Measurements from ENCODE around the gene CISD3. TPM values are rescaled to one million over a fixed set of nuclear protein-coding genes. Genes with fewer than 3 reads are reported as not detected.

The CISD3 gene
- total RNA-seq, 1 donor from 2014 or later: 27.6 TPM

GRCh38 chr17:38705523-38705802 lies 24.7 kb upstream of the CISD3 start:
- peaks cover 4 to 18% of the 10 kb centered on the region in 2 donors for H3K4me1 ChIP-seq
- H3K9me3 ChIP-seq: no peaks in the 10 kb centered on the region
- peak overlapping the region; percentile 97 to 98 for H3K4me3 ChIP-seq
- H3K36me3 ChIP-seq: peaks cover 5 to 19% of the 10 kb centered on the region in 2 donors
- H3K27me3 ChIP-seq: no peaks in the 10 kb centered on the region
- intact Hi-C loops (cut with DNase I): no loop called here
- no peak for TF ChIP-seq CTCF (IDR thresholded peaks at IDR 0.05)
- DNase-seq (ENCODE audit: low spot score in 2 of 2): no peak
- H3K27ac ChIP-seq: peak overlapping the region; percentile 87 to 96

GRCh38 chr17:38705803-38706504 lies 24.2 kb upstream of the CISD3 start:
- no peak for TF ChIP-seq CTCF (IDR thresholded peaks at IDR 0.05)
- Histone ChIP-seq H3K27ac (peak overlapping the region; percentile 87 to 96), H3K27me3 (no peaks in the 10 kb centered on the region), H3K4me3 (peak overlapping the region; percentile 97 to 98), H3K9me3 (no peaks in the 10 kb centered on the region), H3K4me1 (peaks cover 4 to 17% of the 10 kb centered on the region in 2 donors), H3K36me3 (peaks cover 7 to 22% of the 10 kb centered on the region in 2 donors)
- intact Hi-C loops (cut with DNase I): no loop called here
- peak in 1 of 2 donors; percentile 82 for DNase-seq (ENCODE audit: low spot score in 2 of 2)

- H3K27me3 ChIP-seq: no peaks in the 10 kb centered on the region
- DNase-seq (ENCODE audit: low spot score in 2 of 2): peak in 1 of 2 donors; percentile 63
- peaks cover 14 to 29% of the 10 kb centered on the region in 2 donors for H3K36me3 ChIP-seq
- TF ChIP-seq CTCF (IDR thresholded peaks at IDR 0.05): no peak
- no peaks in the 10 kb centered on the region for H3K9me3 ChIP-seq
- H3K27ac ChIP-seq: peak overlapping the region; percentile 87 to 96
- H3K4me3 ChIP-seq: peak overlapping the region; percentile 97 to 98
- intact Hi-C loops (cut with DNase I): no loop called here
- H3K4me1 ChIP-seq: peaks cover 4 to 10% of the 10 kb centered on the region in 2 donors
Observed at GRCh38 chr17:38706505-38707216, 23.5 kb upstream of the CISD3 start.

- intact Hi-C loops (cut with DNase I): no loop called here
- no peaks in the 10 kb centered on the region for H3K9me3 ChIP-seq
- H3K27me3 ChIP-seq: no peaks in the 10 kb centered on the region
- H3K4me3 ChIP-seq: no peak overlapping the region
- peaks cover 4 to 10% of the 10 kb centered on the region in 2 donors for H3K4me1 ChIP-seq
- TF ChIP-seq CTCF (IDR thresholded peaks at IDR 0.05): no peak
- DNase-seq (ENCODE audit: low spot score in 2 of 2): no peak
- peaks cover 24 to 40% of the 10 kb centered on the region in 2 donors for H3K36me3 ChIP-seq
- H3K27ac ChIP-seq: no peak overlapping the region
Observed at GRCh38 chr17:38707678-38708351, 22.3 kb upstream of the CISD3 start.

GRCh38 chr17:38709104-38709820 lies 20.9 kb upstream of the CISD3 start:
- intact Hi-C loops (cut with DNase I): no loop called here
- TF ChIP-seq CTCF (IDR thresholded peaks at IDR 0.05): no peak
- no peak for DNase-seq (ENCODE audit: low spot score in 2 of 2)
- peaks cover 0 to 2% of the 10 kb centered on the region in 2 donors for H3K4me1 ChIP-seq
- H3K27me3 ChIP-seq: no peaks in the 10 kb centered on the region
- H3K27ac ChIP-seq: no peak overlapping the region
- H3K4me3 ChIP-seq: no peak overlapping the region
- no peaks in the 10 kb centered on the region for H3K9me3 ChIP-seq
- peaks cover 36 to 55% of the 10 kb centered on the region in 2 donors for H3K36me3 ChIP-seq
